GM20000 (cell line): ENCODE results near the gene RINL.
A peak's percentile ranks its signal among the peaks of the same experiment; 100 is the strongest.
"Not testable (repeated sequence)": the region's sequence is repeated elsewhere in the genome, so short reads cannot be mapped to it uniquely, and the experiment has no call there.

ENCODE experiments used
- DNase-seq: peaks from one replicate; pipeline ENCODE4 v3.0.0; 2012; ENCODE audit warnings: low spot score
- CTCF ChIP-seq: IDR thresholded peaks from 2 replicates; pipeline ENCODE4 v1.5.1; 2012; ENCODE audit warnings: mild to moderate bottlenecking, control low read depth; ENCODE audit errors: extremely low read depth, missing control alignments

Gene RINL

GRCh38 chr19:38880076-38880881, 2.2 kb upstream of the RINL start:
- TF ChIP-seq CTCF, result no peak
- no peak for DNase-seq

GRCh38 chr19:38879400-38879751, 1.3 kb upstream of the RINL start:
- no peak for TF ChIP-seq CTCF
- DNase-seq, result no peak

DNA sequence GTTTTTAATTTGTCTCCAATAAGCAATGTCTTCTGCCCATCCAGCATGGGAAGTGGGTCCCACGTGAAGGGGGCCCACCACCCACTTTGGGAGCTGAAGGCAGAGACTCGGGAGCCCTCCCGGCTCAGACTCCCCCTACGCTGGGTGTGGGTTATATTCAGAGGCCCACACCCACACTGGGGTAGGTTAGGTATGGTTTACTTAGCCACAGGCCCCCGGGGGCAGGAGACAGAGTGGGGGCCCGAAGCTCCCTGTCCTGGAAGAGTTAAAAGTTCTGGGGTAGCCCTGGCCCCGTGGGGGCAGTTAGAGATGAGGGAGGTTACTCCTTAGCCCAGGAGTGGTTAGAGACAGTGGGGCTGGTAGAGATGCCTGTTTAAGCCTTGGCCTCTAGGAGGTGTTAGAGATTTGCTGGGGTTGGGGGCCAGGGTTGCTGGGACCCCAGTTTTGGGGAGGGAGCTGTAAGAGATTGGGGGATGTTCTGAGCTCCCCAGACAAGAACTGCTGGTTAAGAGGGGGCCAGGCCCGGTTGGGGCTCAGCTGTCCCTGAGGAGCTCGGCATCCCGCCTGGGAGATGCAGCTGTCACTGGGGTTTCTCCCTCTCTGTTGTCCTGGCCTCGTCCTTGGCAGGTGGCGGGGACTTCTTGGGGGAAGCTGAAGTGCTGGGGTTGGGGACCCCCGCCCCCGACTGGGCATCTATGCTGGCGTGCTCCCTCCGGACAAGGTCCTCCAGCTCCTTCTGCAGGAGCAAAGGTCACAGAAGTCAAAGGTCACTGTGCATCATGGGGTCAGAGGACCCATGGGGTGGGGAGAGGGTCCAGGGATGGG, 712 bp upstream of the RINL start:
- DNase-seq, result no peak
- TF ChIP-seq CTCF, result no peak

DNA sequence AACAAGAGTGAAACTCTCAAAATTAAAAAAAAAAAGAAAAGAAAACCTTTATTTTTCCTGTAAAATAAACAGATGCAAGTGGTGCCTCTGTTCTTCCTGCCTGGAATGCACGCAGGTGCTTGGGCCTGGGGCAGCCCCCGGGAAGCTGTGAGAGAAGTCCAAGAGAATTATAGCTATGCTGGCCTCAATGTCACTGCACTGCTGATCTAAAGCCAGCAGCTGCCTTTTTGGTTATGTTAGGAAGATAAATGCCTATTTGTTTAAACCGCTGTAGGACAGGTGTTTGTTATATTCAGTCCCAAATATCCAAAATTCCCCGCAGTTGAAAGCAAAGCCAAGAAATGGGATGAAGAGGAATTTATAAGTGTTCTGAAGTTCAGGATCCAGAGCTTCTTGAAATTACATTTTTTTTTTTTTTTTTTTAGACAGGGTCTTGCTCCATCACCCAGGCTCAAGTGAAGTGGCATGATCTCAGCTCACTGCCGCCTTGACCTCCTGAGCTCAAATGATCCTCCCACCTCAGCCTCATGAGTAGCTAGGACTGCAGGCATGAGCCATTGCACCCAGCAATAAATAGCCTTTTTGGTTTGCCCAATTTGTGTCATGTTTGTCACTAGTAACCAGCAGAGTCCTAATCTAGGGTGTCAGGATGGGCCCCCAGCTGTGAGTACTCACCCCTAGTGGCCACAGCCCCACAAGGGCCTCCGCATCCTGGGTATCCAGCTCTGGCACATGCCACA, 2.2 kb downstream of the RINL start:
- no peak for DNase-seq
- TF ChIP-seq CTCF, result no peak

DNA sequence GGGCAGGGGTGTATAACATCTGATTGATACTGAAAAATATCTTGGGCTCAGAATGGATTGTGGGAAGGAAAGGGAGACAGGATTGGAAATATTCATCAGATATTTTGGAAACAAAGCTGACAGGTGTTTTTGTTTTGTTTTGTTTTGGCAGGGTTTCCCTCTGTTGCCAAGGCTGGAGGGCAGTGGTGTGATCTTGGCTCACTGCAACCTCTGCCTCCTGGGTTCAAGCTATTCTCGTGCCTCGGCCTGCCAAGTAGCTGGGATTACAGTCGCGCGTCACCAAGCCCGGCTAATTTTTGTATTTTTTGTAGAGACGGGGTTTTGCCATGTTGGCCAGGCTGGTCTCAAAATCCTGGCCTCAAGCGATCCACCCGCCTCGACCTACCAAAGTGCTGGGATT, 4.7 kb downstream of the RINL start:
- DNase-seq, result not testable (repeated sequence)

GRCh38 chr19:38870612-38871011, 7.5 kb downstream of the RINL start:
- no peak for TF ChIP-seq CTCF
- DNase-seq, result no peak

GRCh38 chr19:38869836-38870607, 8.1 kb downstream of the RINL start:
- DNase-seq, result peak; percentile 93
- peak; percentile 80 for TF ChIP-seq CTCF
